ENCODE data around the gene GRID1. TPM values are rescaled to one million over a fixed set of nuclear protein-coding genes. Genes with fewer than 3 reads are reported as not detected.

Gene GRID1
- total RNA-seq, 2 donors from 2014 or later, result 0.37 to 0.67 TPM

GRCh38 chr10:86252079-86252478 lies 114.5 kb downstream of the GRID1 start:
- no peak for TF ChIP-seq CTCF (IDR thresholded peaks at IDR 0.05)
- Histone ChIP-seq H3K9me3 (no peaks in the 10 kb centered on the region), H3K4me1 (no peaks in the 10 kb centered on the region), H3K4me3 (no peak overlapping the region), H3K27ac (no peak overlapping the region), H3K27me3 (no peaks in the 10 kb centered on the region), H3K36me3 (no peaks in the 10 kb centered on the region)
- DNase-seq (ENCODE audit: low spot score), result no peak

GRCh38 chr10:86251426-86251825 lies 115.2 kb downstream of the GRID1 start:
- H3K27me3 ChIP-seq, result no peaks in the 10 kb centered on the region
- H3K9me3 ChIP-seq, result no peaks in the 10 kb centered on the region
- H3K36me3 ChIP-seq, result no peaks in the 10 kb centered on the region
- no peak overlapping the region for H3K4me3 ChIP-seq
- DNase-seq (ENCODE audit: low spot score), result no peak
- no peak overlapping the region for H3K27ac ChIP-seq
- no peak for TF ChIP-seq CTCF (IDR thresholded peaks at IDR 0.05)
- H3K4me1 ChIP-seq, result no peaks in the 10 kb centered on the region

GRCh38 chr10:86250399-86250798 lies 116.2 kb downstream of the GRID1 start:
- no peaks in the 10 kb centered on the region for H3K27me3 ChIP-seq
- H3K9me3 ChIP-seq, result no peaks in the 10 kb centered on the region
- no peaks in the 10 kb centered on the region for H3K4me1 ChIP-seq
- no peak overlapping the region for H3K4me3 ChIP-seq
- DNase-seq (ENCODE audit: low spot score), result no peak
- no peak overlapping the region for H3K27ac ChIP-seq
- H3K36me3 ChIP-seq, result no peaks in the 10 kb centered on the region
- no peak for TF ChIP-seq CTCF (IDR thresholded peaks at IDR 0.05)

GRCh38 chr10:86249794-86250193 lies 116.8 kb downstream of the GRID1 start:
- no peak for TF ChIP-seq CTCF (IDR thresholded peaks at IDR 0.05)
- no peak for DNase-seq (ENCODE audit: low spot score)
- H3K4me3 ChIP-seq, result no peak overlapping the region
- H3K4me1 ChIP-seq, result no peaks in the 10 kb centered on the region
- H3K9me3 ChIP-seq, result no peaks in the 10 kb centered on the region
- no peaks in the 10 kb centered on the region for H3K36me3 ChIP-seq
- no peaks in the 10 kb centered on the region for H3K27me3 ChIP-seq
- no peak overlapping the region for H3K27ac ChIP-seq

- Histone ChIP-seq H3K27ac (no peak overlapping the region), H3K27me3 (no peaks in the 10 kb centered on the region), H3K9me3 (no peaks in the 10 kb centered on the region), H3K4me1 (no peaks in the 10 kb centered on the region), H3K36me3 (no peaks in the 10 kb centered on the region), H3K4me3 (no peak overlapping the region)
- TF ChIP-seq CTCF (IDR thresholded peaks at IDR 0.05), result no peak
- DNase-seq (ENCODE audit: low spot score), result no peak
Observed at GRCh38 chr10:86248062-86248461, 118.5 kb downstream of the GRID1 start.

- Histone ChIP-seq H3K27me3 (no peaks in the 10 kb centered on the region), H3K9me3 (no peaks in the 10 kb centered on the region), H3K27ac (no peak overlapping the region), H3K36me3 (no peaks in the 10 kb centered on the region), H3K4me3 (no peak overlapping the region), H3K4me1 (no peaks in the 10 kb centered on the region)
- DNase-seq (ENCODE audit: low spot score), result no peak
- TF ChIP-seq CTCF (IDR thresholded peaks at IDR 0.05), result no peak
Observed at GRCh38 chr10:86247588-86247987, 119.0 kb downstream of the GRID1 start.
